Fibroblast of the aortic adventitia (primary cell): ENCODE data around the gene CRHR1. TPM values are rescaled to one million over a fixed set of nuclear protein-coding genes. Genes with fewer than 3 reads are reported as not detected.

Experiments
- DNase-seq: peaks from one replicate; pipeline ENCODE4 v3.0.0-alpha.2; 2010; ENCODE audit warnings: low read depth
- H3K4me3 ChIP-seq: 2 replicates; pipeline ENCODE4 v1.5.1; 2011; ENCODE audit warnings: low read depth, mild to moderate bottlenecking, control low read depth, low read length, moderate library complexity
- CTCF ChIP-seq: IDR thresholded peaks from 2 replicates; pipeline ENCODE4 v1.5.1; 2011; ENCODE audit warnings: mild to moderate bottlenecking, low read length, control low read depth, inconsistent platforms; ENCODE audit not compliant: insufficient read depth
- total RNA-seq: library from RNA; depleted of rRNA; stranded (reverse); fragments of >200 nt; gene quantifications from 2 replicates; pipeline ENCODE4 v1.2.3, GENCODE V29; 2012; ENCODE audit warnings: low replicate concordance

The CRHR1 gene
- total RNA-seq, 1 donor: not detected

DNA sequence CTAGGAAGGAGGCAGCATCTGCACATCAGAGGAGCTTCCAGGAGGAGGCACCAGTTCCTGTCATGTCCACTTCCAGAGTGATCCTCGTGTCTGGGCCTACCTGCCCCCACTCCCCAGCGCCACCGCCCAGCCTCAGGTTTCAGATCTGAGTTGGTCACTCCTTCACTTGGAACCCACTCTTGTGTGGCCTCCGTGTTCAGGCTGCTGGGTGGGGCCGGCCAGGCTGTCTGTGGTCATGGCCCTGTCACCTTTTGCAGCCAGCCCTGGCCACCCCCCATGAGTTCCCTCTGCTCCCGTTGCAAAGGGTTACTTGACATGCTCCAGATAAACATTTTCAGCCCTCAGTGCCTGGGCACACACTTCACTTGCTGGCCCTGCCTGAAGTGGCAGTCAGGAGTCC is 33.9 kb downstream of the CRHR1 start:
- H3K4me3 ChIP-seq: no peak overlapping the region
- TF ChIP-seq CTCF: no peak
- DNase-seq: no peak

- TF ChIP-seq CTCF: no peak
- DNase-seq: no peak
- no peak overlapping the region for H3K4me3 ChIP-seq
Observed at GRCh38 chr17:45818699-45819098, 34.6 kb downstream of the CRHR1 start.

GRCh38 chr17:45819632-45820031 is 35.5 kb downstream of the CRHR1 start:
- no peak overlapping the region for H3K4me3 ChIP-seq
- no peak for TF ChIP-seq CTCF
- DNase-seq: no peak

- no peak overlapping the region for H3K4me3 ChIP-seq
- no peak for TF ChIP-seq CTCF
- no peak for DNase-seq
Observed at GRCh38 chr17:45820052-45820780, 36.1 kb downstream of the CRHR1 start.

GRCh38 chr17:45821147-45821546 is 37.0 kb downstream of the CRHR1 start:
- TF ChIP-seq CTCF: no peak
- H3K4me3 ChIP-seq: no peak overlapping the region
- no peak for DNase-seq

DNA sequence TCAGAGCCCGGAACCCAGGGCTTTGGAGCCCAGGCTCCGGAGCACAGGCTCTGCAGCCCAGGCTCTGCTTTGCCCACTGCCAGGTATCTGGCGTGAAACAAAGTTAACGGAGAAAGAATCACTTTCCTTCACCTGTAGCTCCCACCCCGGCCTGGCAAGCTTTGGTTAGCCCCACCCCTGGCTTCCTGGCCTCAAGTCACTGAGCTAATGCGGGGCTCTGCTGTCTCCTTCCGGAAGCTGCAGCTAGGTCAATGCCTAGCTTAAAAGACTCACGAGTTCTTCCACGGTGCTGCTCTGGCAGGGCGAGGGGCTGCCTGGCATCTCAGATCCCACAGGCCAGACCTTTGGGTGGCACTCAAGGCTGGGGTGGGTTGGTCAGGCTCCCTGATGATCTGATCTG is 39.5 kb downstream of the CRHR1 start:
- no peak overlapping the region for H3K4me3 ChIP-seq
- DNase-seq: no peak
- TF ChIP-seq CTCF: no peak

DNA sequence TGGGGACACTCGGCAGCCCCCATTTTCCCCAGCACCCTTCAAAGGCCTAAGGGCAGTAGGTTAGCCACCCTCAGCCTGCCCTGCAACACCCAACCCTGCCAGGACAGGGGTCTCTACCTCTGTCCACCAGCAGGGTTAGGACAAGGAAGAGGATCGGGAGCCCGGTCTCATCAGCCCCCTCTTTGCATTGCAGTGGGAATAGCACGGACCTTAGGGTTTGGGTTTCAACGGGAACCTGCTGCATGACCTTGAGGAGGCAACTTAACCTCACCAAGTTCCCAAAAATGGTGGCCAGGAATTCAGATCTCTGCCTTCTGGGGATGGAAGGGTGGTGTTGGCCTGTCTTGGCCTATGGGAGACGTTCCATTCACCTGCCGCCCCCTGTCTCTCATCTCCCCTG is 40.4 kb downstream of the CRHR1 start:
- DNase-seq: no peak
- H3K4me3 ChIP-seq: no peak overlapping the region
- no peak for TF ChIP-seq CTCF
